HG03045 (cell line): ENCODE data around the gene TRIM74.
"Not testable (repeated sequence)": the region's sequence is repeated elsewhere in the genome, so short reads cannot be mapped to it uniquely, and the experiment has no call there.

Experiments used
- ATAC-seq: cut with Tn5 transposase; IDR thresholded peaks from one replicate; pipeline ENCODE4 v1.9.1; 2021; ENCODE audit warnings: mild to moderate bottlenecking, moderate library complexity; ENCODE audit not compliant: unreplicated experiment

TRIM74 gene

GRCh38 chr7:72968980-72969516 is at the start of gene TRIM74:
TSS of gene TRIM74 (minus strand) at chr7:72969466. CDS start at chr7:72966157, 3,309 bp downstream.
- ATAC-seq = not testable (repeated sequence)

DNA sequence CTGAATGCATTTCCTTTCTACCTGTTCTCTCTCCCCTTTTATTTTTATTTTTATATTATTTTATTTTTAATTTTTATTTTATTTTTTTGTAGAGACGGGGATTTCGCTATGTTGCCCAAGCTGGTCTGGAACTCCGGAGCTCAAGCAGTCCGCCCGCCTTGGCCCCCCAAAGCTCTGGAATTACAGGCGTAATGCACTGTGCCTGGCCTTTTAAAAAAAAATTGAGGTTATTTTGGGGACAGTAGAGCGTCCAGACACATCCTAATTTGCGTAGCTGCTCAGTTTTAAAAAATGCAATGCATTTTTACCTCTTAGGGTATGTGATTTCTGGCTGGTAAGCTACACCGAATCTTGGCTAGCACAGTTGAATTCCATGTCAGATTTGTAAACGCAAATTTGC is 37.2 kb upstream of the TRIM74 start:
- ATAC-seq = not testable (repeated sequence)

DNA sequence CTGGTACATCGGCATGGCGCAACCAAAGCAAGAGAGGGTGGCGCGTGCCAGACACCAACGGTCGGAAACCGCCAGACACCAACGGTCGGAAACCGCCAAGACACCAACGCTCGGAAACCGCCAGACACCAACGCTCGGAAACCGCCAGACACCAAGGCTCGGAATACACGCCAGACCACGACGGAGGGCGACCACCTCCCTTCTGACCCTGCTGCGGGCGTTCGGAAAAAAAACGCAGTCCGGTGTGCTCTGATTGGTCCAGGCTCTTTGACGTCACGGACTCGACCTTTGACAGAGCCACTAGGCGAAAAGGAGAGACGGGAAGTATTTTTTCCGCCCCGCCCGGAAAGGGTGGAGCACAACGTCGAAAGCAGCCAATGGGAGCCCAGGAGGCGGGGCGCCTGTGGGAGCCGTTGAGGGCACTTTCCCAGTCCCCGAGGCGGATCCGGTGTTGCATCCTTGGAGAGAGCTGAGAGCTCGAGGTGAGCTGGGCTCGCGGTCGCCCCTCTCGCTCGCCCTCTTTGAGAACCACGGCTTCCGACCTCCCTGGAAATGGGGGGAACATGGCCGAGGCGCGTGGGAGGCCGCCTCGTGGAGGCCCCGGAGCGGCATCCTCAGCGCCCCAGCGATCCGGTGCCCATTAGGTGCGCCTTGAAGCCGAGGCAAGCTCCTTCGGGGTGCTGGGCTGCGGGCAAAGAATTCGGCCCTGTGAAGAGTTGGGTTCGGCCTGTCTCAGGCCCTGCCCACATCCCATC is 36.6 kb upstream of the TRIM74 start:
- peak; percentile 89 for ATAC-seq

DNA sequence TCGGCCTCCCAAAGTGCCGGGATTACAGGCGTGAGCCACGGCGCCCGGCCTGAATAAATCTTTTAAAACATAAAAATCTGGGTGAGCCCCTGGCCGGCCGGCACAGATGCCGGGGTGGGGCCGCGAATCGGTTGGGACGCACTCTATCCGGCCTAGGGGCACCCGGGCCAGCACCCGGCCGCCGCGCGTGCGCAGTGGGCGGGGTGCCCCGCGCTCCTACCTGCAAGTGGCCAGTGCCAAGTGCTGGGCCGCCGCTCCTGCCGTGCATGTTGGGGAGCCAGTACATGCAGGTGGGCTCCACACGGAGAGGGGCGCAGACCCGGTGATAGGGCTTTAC is 36.1 kb upstream of the TRIM74 start:
- peak; percentile 80 for ATAC-seq

DNA sequence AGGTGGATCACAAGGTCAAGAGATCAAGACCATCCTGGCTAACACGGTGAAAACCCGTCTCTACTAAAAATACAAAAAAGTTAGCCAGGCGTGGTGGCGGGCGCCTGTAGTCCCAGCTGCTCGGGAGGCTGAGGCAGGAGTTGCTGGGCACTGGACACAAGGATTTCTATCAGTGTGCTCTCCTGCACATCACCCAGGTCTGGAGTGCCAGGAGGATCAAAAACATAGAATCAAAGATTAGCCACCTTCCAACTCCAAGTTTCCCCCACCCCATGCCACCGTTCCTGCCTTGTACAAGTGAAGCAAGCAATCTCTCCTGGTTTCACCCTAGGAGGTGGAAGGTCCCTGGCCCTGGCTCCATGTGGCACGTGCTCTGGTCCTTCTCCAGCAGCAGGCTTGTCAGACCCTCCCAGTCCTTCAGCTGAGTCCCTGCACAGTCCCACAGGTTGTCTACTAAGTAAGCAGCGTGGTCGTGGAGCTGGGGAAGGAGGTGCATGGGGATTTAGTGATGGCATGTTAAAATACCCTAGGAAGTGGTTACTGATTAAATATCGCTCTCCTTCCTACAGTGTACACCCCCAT is 28.7 kb upstream of the TRIM74 start:
- ATAC-seq = not testable (repeated sequence)

GRCh38 chr7:72997447-72997846 is 28.2 kb upstream of the TRIM74 start:
- not testable (repeated sequence) for ATAC-seq

DNA sequence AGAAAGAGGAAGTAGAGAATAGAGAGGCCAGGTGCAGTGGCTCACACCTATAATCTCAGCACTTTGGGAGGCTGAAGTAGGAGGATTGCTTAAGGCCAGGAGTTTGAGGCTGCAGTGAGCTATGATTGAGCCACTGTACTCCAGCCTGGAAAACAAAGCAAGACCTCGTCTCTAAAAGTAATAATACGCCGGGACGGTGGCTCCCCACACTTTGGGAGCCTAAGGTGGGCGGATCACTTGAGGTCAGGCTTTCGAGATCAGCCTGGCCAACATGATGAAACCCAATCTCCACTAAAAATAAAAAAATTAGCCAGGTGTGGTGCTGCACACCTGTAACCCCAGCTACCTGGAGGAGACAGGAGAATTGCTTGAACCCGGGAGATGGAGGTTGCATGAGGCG is 26.2 kb upstream of the TRIM74 start:
- not testable (repeated sequence) for ATAC-seq

DNA sequence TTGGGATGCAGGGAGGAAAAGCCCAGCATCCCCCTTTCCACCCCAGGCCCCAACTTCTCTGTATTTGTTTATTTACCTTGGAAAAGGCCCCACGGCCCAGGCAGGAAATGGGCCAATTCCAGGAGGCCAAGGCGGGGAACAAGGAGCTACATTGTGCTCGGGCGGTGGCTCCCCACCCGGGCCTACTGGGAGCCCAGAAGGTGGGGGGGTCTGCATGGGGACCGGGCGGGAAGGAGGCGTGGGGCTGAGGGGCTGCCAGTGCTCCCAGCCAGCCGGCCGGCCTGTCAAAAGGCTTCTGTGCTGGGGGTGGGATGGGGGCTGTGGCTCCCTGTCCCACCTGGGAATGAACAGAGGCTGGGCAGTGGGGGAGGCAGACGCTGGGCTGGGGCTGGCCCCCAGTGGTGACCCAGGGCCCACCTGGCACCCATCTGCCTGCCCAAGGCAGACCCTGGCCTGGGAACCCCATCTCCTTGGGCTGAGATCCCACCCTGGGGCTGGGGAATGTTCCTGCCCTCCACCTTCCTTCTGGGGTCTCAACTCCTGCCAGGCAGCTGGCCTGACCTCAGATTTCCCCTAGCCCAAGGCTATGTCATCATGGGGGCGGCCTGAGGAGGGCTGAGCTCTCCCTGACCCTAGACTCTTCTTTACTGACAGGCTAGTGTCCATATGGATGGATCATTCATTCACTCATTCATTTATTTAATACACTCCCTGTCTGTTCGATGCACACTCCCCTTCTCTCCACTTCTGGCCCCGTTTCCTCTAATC is 21.1 kb upstream of the TRIM74 start:
- ATAC-seq = not testable (repeated sequence)

GRCh38 chr7:72982084-72982483 is 12.8 kb upstream of the TRIM74 start:
- ATAC-seq = not testable (repeated sequence)

DNA sequence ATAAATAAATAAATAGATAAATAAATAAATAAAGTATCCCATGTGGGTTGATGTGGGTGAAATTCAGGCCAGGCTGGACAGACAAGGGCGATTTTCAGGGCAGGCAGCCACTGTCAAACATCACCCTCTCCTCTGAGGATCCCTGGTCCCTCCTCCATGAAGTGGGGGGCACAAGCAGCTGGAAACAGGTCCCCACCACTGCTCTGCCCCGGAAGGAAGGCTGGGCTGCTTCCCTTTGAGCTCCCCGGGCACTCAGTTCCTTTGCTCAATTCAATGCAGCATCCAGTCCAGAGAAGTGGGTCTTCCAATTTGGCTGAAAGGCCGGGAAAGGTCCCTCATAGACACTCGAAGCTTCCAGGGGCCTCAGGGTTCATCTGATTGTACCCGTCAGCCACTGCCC is 11.1 kb upstream of the TRIM74 start:
- not testable (repeated sequence) for ATAC-seq

GRCh38 chr7:72976434-72976833 is 7.2 kb upstream of the TRIM74 start:
- not testable (repeated sequence) for ATAC-seq

- ATAC-seq = not testable (repeated sequence)
Observed at GRCh38 chr7:72975656-72976286, 6.5 kb upstream of the TRIM74 start.

DNA sequence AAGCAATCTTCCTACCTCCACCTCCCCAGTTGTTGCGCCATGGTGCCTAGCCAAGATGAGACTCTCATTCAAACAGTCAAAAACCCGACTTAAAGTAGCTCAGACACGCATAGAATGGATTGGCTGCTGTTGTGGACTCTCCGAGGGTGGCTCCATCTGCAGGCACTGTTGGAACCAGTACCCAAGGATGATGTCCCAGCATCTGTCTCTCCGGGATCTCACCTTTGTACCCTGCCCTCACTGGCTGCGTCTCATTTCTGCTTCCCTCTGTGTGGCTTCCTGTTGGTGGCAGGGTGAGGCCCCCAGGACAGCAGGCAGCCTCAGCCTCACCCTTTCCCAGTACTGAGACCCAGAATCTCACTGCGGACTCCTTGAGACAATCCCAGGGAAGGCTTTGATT is 5.5 kb upstream of the TRIM74 start:
- not testable (repeated sequence) for ATAC-seq

- not testable (repeated sequence) for ATAC-seq
Observed at GRCh38 chr7:72971505-72971904, 2.2 kb upstream of the TRIM74 start.

DNA sequence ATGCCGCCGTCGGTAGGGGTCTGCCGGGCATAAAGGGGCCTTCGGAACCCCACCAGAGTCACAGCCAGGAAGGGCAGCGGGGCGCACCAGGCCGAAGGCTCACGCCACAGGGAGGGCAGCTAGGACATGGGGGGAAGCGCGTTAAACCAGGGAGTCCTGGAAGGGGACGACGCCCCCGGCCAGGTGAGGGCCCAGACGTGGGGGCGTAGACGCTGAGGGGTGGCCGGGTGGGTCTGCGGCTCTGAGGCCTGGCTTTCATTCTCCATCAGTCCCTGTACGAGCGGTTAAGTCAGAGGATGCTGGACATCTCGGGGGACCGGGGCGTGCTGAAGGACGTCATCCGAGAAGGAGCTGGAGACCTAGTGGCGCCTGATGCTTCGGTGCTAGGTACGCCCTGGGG is 422 bp upstream of the TRIM74 start:
- not testable (repeated sequence) for ATAC-seq

GRCh38 chr7:72966892-72967291 is 2.4 kb downstream of the TRIM74 start:
- not testable (repeated sequence) for ATAC-seq

- ATAC-seq = not testable (repeated sequence)
Observed at GRCh38 chr7:72965186-72965975, 3.9 kb downstream of the TRIM74 start.

GRCh38 chr7:72963056-72963455 is 6.2 kb downstream of the TRIM74 start:
- not testable (repeated sequence) for ATAC-seq

DNA sequence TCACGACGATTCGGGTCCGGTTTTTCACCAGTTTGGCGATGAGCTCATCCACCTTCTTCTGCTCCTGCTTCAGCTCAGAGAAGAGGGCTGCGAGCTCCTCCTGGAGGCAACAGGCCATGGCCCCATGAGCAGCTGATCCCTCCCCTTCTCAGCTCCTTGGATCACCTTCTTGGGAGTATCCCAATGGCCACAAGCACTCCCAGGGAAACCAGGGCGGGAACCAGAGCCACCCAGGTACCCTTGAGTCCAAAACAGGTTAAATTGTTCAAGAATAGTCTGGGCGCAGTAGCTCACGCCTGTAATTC is 8.0 kb downstream of the TRIM74 start:
- ATAC-seq = not testable (repeated sequence)

GRCh38 chr7:72960626-72961345 is 8.5 kb downstream of the TRIM74 start:
- ATAC-seq = not testable (repeated sequence)
